HG03175 (cell line): ENCODE data around the gene C4BPB.

ENCODE experiments used
- ATAC-seq: cut with Tn5 transposase; IDR thresholded peaks from one replicate; pipeline ENCODE4 v1.9.1; 2021; ENCODE audit warnings: mild to moderate bottlenecking, moderate library complexity; ENCODE audit not compliant: unreplicated experiment

The C4BPB gene

DNA sequence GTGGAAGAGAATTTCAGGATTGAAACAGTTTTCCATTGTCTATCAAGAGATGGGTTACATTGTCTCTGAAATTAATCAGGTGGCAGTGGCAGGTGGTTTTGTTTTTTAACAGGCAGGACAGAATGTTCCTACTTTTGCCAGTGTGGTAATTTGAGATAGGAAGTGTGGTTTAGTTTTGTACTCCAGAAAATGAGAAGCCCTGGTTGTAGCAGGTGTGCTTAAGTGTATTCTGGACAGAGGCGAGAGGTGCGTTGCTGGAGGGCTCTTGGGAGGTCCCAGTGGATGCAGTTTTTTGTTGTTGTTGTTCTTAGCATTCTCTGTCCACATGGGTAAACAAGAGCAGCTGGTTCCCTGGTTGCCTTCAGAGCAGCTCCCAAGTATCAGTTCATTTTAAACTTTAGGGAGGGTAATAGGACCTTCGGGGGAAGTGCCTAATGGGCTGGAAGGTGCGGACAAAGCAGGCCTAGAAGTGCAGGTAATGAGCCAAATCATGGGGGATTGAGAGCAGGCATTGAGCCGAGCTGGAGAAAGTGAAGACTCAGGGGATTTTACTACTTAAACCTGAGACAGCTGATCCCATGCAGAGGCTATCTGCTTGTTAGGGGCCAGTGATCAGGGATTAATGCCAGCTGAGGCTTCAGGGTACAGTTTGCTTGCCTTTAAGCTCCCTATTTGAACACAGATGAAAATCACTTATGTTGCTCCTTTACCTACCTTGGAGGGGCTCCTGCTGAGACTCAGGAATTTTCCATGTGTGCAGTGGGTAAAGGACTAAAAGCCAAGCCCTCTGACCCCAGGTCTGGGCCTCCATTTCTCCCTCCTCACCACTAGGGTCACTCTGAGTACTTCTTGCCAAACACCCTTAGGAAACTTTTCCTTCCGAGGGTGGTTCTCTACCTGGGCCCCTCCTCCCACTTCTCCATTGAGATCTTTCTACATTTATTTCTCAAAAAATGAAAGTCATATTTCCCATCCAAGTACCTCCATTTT is 29.5 kb upstream of the C4BPB start:
- no peak for ATAC-seq

DNA sequence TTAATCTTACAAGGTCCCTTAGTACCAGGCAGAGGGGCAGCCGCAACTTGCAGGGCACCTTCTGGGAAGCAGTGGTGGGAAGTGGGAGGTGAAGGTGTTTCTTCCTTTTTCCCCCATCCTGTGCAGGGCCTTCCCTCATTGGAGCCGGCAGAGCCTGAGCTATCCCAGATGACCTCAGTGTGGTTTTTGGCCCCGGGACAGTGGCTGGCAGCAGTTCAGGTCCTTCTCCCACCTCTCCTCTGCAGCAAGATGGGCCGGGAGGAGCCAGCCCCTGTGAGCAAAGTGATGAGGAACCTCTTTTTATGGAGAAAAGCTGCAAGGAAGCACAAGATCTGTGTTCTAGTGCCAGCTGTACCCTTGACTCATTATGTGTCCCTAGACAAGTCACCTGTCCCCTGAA is 28.8 kb upstream of the C4BPB start:
- no peak for ATAC-seq

DNA sequence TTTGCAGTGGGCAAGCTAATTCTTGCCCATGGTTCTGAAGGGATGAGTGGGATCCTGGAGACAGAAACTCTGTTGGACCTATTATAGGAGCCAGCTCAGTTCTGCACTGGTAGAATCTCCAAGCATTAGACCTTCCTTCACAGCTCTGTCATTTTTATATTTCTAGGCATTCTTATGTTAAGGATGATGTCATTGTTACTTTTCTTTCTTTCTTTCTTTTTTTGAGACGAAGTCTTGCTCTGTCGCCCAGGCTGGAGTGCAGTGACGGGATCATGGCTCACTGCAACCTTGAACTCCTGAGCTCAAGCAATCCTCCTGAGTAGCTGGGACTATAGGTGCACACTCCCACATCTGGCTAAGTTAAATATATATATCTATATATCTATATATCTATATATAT is 28.1 kb upstream of the C4BPB start:
- no peak for ATAC-seq

DNA sequence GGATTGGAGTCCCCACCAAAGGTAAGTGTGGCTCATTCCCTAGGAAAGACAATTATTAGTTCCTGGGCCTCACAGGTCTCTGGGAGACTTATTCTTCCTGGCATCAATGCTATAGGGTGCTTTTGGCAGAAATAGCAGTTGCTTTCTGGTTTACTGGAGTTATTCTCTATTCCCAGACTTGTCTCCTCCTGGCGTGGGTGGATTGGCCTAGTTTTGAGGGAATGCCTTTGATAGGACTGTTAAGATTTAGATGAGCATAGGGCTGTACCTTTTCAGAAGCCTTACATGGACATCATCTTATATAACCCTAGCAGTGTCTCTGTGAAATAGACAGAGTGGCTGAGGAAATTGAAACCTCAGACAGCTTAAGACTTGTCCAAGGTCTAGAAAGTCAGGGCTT is 26.6 kb upstream of the C4BPB start:
- ATAC-seq, result no peak

DNA sequence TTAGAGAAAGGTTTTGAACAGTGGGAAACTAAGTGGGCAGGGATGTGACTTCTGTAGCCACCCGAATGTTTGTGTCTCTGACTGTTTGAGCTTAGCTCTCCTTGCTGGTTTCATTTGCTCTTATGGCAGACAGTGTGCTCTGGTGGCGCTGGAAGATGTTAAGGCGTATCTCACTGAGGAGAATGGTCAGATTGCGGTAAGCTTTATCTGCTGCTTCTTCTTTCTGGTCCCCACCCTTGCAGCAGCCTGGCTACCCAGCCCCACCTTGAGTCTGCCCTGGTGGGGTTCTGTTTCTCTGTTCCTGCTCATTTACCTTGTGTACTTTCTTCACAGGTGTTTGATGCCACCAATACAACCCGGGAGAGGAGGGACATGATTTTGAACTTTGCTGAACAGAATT is 25.6 kb upstream of the C4BPB start:
- no peak for ATAC-seq

DNA sequence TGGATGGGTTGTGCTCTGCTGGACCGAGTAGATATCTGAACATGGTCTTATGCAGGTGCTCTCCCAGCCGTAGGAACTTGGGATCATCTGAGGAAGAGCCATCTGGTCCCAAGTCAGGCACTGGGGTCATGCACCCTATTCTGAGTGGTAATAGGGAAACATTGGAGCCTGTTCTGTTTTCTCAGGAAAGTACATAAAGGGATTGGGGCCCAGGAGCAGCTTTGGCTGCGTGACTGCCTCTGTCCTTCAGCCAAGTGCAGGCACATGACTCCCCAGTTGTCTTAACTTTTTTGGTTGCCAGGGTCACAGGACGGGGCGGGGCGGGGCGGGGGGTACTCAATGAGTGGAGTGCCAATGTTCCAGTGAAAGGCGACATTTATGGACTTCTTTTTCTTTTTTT is 24.1 kb upstream of the C4BPB start:
- ATAC-seq, result no peak

DNA sequence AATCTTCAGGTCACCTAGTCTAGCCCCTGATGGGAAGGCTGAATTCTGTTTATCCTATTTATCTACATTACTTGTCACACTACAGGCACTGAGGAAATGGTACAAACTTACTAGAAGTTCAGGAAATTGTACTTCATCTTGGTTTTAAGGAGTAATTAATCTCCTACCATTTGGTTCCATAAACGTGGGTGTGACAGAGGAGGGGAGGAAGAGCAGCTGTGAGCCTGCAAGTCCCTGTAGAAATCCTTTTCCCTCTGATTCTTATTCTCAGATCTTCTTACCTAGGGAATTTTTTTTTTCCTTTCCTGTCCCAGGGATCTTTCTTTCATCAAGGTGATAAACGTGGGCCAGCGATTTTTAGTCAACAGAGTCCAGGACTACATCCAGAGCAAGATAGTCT is 21.5 kb upstream of the C4BPB start:
- no peak for ATAC-seq

DNA sequence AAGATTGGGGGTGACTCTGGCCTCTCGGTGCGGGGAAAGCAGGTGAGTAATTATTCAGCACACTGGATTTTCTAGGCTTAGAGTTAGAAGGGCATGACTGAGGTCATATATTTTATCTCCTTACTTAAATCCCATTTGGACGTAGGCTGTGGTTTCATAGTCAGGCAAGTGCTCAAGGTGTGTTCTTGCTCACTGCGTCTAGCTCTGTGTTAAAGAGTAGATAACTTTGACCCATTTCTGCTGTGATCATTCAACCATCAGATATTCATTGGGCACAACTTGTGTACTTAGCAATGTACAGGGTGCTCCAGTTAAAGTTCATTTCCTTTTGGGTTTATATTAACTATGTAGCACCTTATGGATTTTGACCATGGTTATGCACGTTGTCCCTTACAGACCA is 21.0 kb upstream of the C4BPB start:
- no peak for ATAC-seq

DNA sequence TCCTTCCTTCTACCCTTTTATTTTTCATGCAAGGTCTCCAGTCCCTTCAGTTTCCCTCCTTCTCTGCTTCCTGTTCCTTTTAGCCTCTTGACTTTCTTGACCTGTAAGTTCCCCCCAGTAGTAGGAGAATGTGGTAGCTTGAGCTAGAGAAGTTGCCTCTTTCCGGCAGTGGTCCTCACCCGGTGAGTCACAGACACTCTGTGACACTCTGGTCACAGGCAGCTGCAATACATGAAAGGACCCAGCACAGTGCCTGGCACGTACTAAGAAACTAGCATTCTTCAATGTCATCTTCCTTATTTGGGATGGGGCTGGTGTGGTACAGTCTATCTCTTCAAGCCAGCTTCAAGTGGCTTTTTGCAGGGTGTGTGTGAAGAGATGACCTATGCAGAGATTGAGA is 19.6 kb upstream of the C4BPB start:
- ATAC-seq, result no peak

DNA sequence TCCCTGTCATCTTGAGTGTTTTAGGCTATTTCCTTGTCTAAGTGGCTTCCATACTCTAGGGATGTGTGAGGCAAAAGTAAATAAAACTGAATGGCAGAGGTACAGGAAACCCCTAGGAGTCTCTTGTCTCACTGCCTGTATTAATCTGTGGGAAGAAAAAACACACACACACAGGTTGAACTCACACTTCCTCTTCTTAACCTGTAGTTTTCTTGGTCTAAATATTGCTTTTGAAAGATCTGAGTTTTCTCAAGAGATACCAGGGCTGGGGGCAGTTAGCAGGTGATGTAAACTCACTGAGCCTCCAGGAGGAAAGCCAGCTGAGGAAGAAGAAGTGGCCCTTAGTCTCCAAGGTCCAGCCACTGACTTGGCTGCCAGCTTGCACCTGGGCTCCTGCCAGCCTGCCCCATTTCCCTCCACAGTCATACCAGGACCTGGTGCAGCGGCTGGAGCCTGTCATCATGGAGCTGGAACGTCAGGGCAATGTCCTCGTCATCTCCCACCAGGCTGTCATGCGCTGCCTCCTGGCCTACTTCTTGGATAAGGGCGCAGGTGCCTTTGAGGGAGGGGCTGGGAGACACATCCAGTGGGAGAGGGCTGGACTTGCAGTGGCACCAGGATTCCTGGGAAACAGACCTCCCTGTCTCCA is 18.7 kb upstream of the C4BPB start:
- ATAC-seq, result no peak

DNA sequence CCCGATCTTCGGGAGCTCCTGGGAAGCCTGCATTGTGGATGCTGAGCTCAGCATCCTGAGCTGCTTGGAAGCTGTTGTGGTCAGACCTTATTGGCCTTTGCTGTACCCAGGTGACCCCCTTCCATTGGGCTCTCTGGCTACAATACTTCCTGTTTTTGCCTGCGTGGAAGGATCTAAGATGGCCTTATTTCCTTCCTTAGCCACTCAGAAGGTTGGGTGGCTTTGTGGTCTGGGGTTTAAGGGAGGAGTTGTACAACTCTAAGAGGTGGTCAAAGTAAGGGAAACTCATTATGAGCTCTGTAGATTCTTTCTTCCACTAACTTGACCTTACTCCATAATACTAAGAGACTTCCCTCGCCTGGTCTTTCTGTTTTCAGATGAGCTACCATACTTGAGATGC is 17.8 kb upstream of the C4BPB start:
- ATAC-seq, result no peak

DNA sequence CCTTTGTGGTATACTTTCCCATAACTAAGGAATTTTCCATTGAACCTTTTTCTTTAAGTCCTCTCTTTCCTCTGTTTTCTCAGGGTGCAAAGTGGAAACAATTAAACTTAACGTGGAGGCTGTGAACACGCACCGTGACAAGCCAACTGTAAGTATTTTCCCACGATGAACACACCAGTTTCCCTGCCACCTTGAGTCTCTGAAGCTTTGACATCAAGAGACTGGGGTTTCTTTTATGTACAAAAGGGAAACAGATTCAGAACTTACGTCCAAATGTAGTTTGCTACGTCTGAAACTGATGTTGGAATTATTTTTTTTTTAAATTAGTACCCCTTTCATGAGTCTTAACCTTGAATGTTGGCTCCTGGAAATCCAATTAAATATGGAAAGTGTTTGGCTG is 17.2 kb upstream of the C4BPB start:
- no peak for ATAC-seq

DNA sequence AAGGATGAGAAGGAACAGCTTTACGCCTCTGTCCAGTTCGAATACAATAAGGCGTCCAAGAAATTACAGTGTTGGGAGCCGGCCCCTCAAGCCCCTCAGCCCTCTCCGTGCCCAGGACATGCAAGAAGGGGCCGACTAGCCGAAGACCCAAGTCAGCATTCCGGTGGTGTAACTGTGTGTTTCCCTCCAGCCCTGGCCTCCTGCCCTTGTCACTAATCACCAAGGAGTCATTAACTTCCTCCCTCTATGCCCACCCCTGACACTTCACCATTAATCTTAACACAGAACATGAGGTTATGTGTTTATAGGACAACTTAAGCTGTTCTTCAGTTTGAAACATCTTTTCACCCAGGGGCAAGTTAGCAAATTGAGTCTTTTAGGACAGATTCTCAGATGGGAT is 16.4 kb upstream of the C4BPB start:
- ATAC-seq, result no peak

DNA sequence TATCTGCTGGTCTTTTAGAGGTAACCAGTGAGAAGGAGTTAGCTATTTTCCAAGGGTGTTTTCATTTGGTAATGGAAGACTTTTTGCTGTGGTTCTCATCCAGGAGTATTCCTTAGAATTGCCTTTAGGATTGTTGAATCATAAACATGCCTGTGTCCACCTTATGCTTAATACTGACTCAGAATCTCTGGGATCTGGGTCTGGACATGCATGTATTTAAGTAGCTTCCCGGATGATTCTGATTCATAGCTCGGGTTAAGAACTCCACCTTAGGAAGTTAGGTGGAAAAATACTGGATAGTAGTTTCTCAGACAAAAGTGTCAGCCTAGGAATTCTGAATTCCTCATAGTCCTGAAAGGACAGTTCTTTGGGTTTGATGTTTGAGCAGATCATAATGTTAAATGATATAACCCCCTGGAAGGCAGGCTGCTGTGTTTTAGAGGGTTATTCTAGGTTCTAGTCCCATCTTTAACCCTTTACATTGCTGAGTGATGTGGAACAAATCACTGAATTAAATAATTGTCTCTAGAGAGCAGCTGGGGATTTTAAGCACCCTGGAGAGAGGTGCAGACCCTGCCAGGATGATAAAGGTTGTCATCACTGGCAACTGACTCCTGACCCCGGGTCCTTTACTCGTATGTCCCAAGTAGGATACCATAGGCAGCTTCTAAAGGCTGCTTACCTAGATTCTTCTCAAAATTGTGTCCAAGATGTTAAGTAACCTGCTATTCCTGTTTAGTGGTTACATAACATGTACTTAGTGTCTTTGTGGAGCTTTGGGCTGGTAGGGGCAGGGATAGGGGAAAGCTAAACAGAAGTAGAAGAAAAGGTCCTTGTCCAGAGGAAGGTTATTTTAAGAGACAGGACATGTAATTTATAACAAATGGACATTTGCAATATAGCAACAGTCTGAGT is 14.5 kb upstream of the C4BPB start:
- ATAC-seq, result no peak

DNA sequence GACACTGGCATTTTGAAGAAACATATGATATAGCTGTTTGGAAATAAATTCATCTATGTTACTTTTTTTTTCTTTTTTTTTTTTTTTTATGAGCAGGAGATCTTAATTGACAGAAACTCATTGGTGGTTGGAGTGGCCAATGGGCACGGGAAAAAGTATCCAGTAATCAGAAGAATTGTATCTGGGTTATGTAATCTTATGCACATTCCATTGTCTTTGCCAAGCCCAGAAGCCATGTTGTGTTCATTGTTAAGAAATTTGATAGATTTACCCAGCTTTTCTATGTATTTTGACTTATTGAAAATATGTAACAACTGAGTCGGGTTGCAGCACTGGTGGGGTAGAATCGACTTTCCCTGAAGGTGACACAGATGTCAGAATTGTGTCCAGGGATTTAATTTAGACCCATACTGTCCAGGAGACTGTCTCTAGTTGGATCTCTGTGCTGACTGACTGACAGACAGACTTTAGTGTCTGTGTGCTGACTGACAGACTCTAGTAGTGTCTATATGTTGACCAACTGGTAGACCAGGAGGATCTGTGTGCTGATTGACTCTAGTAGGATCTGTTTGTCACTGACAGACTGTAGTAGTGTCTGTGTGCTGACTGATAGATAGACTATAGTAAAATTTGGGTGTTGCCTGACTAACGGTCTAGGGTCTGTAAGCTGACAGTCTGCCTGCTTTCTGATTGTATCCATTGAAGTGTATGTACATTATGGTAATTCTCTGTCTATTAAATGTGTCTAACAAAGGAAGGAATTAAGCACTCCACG is 12.3 kb upstream of the C4BPB start:
- ATAC-seq, result no peak

DNA sequence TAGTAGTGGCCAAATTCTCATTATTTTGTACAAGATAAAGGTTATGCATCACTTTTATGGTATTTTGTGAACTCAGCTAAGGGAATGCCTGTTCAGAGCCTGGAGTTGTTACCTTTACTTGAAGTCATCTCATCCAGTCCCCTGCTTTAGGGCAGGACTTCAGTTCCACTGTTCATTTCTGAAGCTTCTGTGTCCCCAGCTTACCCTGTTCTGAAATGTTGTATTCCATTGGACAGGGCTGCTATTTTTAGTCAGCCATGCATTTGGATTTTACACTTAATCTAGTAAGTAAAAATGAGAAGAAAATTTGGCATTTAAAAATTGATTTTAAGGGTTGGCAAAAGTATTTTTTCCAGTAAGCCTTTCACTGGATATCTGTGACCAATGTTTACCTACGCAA is 11.6 kb upstream of the C4BPB start:
- no peak for ATAC-seq

DNA sequence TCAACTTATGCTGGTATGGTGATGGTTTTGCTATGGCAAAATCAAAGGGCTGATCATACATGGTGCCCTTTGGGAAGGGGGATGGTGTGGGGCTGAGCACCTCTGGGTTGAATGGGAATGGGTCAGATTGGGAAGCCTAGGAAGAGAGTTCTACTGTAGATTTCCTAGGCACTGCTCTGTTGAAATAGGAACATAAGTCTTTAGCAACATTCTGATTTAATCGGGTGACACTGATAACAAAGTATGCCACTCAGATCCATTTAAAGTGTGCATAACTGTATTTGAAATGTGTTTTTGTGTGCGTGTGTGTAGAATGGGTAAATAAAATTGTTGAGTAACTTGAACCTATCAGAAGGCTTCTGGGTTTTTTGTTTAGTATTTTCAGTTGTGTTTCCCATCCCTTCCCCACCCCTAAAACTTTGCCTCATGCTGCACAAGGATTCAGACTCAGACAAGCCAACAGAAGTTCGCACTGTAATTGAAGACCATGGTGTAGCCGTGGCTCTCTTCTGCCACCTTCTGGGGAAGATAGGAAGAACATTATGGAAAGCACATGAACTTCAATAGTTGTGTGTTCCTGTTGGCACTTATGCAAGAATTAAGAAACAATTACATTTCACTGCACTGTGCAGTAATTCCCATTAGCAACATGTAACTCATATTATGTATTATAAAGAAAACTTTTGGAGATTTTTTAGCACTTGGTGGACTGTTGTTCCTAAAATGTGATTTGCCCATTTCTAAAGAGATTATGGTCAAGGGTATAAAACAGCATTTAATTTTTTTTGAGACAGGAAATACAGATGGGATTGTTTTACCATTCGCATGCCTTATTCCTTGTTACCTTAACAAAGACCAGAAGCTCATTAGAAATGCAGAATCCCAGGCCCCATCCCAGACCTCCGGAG is 10.9 kb upstream of the C4BPB start:
- peak; percentile 83 for ATAC-seq

DNA sequence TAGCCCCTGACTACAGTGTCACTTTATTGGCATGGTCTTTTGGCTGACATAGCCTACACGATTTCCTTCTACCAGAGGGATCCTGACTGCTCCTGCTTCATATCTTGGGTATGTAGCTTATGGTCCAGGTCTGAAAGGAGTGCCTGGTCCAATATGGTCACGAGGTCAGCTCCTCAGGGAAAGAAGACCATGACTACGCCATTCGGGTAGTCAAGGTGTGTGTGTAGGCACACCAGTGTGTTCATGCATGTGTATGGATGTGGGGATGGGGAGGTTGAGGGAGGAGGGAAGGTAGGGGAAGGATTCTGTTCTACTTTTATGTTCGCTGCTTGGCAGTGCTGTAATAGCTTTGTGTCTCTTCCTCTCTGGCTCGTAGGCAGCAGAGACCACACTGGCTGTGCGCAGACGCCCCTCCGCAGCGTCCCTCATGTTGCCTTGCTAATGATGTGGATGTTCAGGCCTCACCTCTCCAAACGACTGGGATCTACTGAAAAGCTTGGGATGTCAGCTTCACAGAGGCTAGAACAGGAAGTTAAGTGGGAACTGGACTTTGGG is 10.0 kb upstream of the C4BPB start:
- ATAC-seq, result no peak

DNA sequence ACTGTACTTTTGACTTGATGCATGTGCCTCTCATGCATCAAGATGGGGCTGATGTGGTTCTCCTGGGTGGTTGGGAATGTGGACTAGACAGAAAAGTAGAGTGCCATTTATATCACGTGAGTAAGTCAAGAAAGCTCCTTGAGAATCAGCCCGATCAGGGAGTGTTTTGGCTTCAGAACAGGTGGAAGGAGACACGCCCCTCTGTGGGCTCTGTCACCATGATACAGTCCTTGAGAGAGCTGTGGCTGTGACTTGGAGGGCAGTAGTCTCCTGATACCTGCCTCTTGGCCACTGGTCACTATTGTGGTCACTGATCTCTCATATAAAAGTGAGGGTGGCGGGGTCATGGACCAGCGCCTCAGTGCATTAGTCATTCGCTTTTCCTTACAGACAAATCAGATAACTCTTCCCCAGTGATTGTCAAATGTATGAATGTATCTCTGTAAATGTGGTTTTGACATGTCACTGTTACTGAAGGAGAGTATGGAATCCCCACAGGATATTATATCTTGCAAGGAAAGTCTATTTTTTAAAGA is 8.9 kb upstream of the C4BPB start:
- ATAC-seq, result no peak
